Bone marrow (tissue), 2 donors: ENCODE results near the gene KRT33A.

Experiments used
- DNase-seq, 2 donors: peaks; one replicate each; lab custom pipeline; 2025; lab: John Stamatoyannopoulos, UW

The KRT33A gene

GRCh38 chr17:41302981-41303380 is 47.6 kb downstream of the KRT33A start:
- DNase-seq: no peak

DNA sequence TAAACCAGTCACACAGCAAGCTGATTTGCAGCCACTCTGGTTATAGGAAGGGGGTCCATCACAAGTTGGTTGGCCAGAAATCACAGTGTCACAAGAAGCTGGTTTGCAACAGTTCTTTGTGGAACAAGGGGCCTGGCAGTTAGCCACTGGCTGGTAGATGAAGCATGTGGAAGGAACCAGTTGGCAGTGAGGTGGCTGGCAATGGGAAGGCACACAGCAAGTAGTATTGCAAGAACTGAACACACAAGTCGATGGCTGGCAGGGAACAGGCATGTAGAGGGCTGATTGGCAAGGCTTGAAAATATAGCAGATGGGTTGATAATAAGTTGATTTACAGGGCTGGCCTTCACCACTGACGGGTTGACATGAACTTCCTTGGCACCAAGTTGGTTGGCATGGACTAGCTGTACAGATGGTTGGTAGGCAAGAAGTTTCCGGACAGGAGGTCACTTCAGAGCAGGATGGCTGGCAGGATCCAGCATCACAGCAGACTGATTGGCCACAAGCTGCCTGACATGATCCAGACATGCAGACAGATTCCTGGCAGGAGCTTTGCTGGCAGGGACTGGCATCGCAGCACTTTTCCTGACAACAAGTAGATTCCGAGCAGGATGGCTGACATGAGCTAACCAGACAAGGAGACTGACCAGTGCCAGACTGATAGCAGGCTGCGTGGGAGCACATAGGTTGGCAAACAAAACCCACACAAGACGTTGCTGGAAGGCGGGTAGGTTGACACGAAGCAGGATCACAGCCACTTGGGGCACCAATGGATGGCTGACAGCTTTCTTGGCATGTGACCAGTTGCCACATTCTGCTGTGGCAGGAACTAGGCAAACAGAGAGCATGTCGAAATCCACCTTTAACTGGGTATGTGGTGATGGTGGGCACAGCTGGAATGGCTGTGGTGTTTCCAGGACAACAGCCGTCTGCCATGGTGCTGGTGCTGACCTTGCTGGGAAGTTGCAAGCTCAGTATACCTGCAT is 48.4 kb downstream of the KRT33A start, which contains the start of gene KRTAP29-1:
TSS of gene KRTAP29-1 (minus strand) at position 936 of the 986 bp plus-strand sequence. CDS start at position 936, 0 bp downstream.
- DNase-seq: no peak

GRCh38 chr17:41301204-41301790 is 49.3 kb downstream of the KRT33A start:
- no peak for DNase-seq

GRCh38 chr17:41298458-41299135 is 52.0 kb downstream of the KRT33A start:
- no peak for DNase-seq

GRCh38 chr17:41296846-41297245 is 53.8 kb downstream of the KRT33A start:
- no peak for DNase-seq
